OCI-LY1 (cell line): ENCODE results near the gene TMEM255A.

Experiments used
- H2AFZ ChIP-seq: fragments of 200-600 bp; sonication (generic), shearing (Covaris generic); 2 replicates; pipeline ENCODE4 v1.6.0; 2014; ENCODE audit warnings: antibody characterized with exemption, mild to moderate bottlenecking, low read length
- H3F3A ChIP-seq: fragments of 200-600 bp; sonication (generic), shearing (Covaris generic); 2 replicates; pipeline ENCODE4 v1.6.0; 2014; ENCODE audit warnings: mild to moderate bottlenecking, antibody characterized with exemption, low read length, moderate library complexity; ENCODE audit not compliant: insufficient read depth
- H3K27ac ChIP-seq: fragments of 200-600 bp; sonication (generic); 2 replicates; pipeline ENCODE4 v1.5.1; 2014; ENCODE audit warnings: low read length, mixed run types, mild to moderate bottlenecking, low read depth; ENCODE audit not compliant: poor library complexity, severe bottlenecking
- H3K27me3 ChIP-seq: fragments of 200-600 bp; sonication (generic); 2 replicates; pipeline ENCODE4 v1.6.0; 2014; ENCODE audit warnings: antibody characterized with exemption, mild to moderate bottlenecking, low read length, moderate library complexity; ENCODE audit not compliant: insufficient read depth
- H3K36me3 ChIP-seq: fragments of 200-600 bp; sonication (generic); 2 replicates; pipeline ENCODE4 v1.6.1; 2014; ENCODE audit warnings: mild to moderate bottlenecking, antibody characterized with exemption, low read length, moderate library complexity, mixed read lengths; ENCODE audit not compliant: insufficient read depth
- H3K4me1 ChIP-seq: fragments of 200-600 bp; sonication (generic); 2 replicates; pipeline ENCODE4 v1.5.1; 2014; ENCODE audit warnings: mild to moderate bottlenecking, low read length, moderate library complexity; ENCODE audit not compliant: insufficient read depth, severe bottlenecking
- H3K4me2 ChIP-seq: fragments of 200-600 bp; sonication (generic), shearing (Covaris generic); 2 replicates; pipeline ENCODE4 v1.6.1; 2014; ENCODE audit warnings: low read length
- H3K4me3 ChIP-seq: fragments of 200-600 bp; sonication (generic); 2 replicates; pipeline ENCODE4 v1.5.1; 2014; ENCODE audit warnings: low read length, low read depth, mild to moderate bottlenecking, mixed read lengths; ENCODE audit not compliant: poor library complexity, severe bottlenecking
- H3K79me2 ChIP-seq: fragments of 200-600 bp; shearing (Covaris generic); 2 replicates; pipeline ENCODE4 v1.6.1; 2016; ENCODE audit warnings: mixed run types, low read length, mixed read lengths; ENCODE audit not compliant: insufficient read depth
- H3K9ac ChIP-seq: fragments of 200-600 bp; sonication (generic), shearing (Covaris generic); 2 replicates; pipeline ENCODE4 v1.6.1; 2014; ENCODE audit warnings: mild to moderate bottlenecking, low read length, mixed read lengths
- H3K9me2 ChIP-seq: fragments of 200-600 bp; sonication (generic), shearing (Covaris generic); 2 replicates; pipeline ENCODE4 v1.6.1; 2014; ENCODE audit warnings: low read depth, mild to moderate bottlenecking, low read length, mixed read lengths
- H3K9me3 ChIP-seq: fragments of 200-600 bp; shearing (Covaris generic); 2 replicates; pipeline ENCODE4 v1.6.1; 2014; ENCODE audit warnings: low read length, mixed read lengths
- H4K20me1 ChIP-seq: fragments of 200-600 bp; sonication (generic), shearing (Covaris generic); 2 replicates; pipeline ENCODE4 v1.6.0; 2016; ENCODE audit warnings: mild to moderate bottlenecking, low read length; ENCODE audit not compliant: insufficient read depth
- CTCF ChIP-seq: fragments of 200-600 bp; sonication (generic), shearing (Covaris generic); IDR thresholded peaks from 2 replicates; pipeline ENCODE4 v1.5.1; 2017; ENCODE audit warnings: mild to moderate bottlenecking, antibody characterized with exemption, low read length, moderate library complexity, mixed read lengths
- EZH2 ChIP-seq: fragments of 200-600 bp; sonication (generic), shearing (Covaris generic); IDR thresholded peaks from 2 replicates; pipeline ENCODE4 v1.8.0; 2017; ENCODE audit warnings: borderline replicate concordance, mixed run types, mild to moderate bottlenecking, antibody characterized with exemption, low read length, moderate library complexity, mixed read lengths

The TMEM255A gene

GRCh38 chrX:120318411-120318810 is 7.2 kb upstream of the TMEM255A start:
- H3K9me2 ChIP-seq: no peaks in the 10 kb centered on the region
- no peak overlapping the region for H3K4me3 ChIP-seq
- H3K27ac ChIP-seq: no peak overlapping the region
- H2AFZ ChIP-seq: no peak overlapping the region
- no peaks in the 10 kb centered on the region for H3F3A ChIP-seq
- H3K9me3 ChIP-seq: no peaks in the 10 kb centered on the region
- no peaks in the 10 kb centered on the region for H3K36me3 ChIP-seq
- H3K4me2 ChIP-seq: no peak overlapping the region
- no peak overlapping the region for H3K9ac ChIP-seq
- no peaks in the 10 kb centered on the region for H4K20me1 ChIP-seq
- H3K27me3 ChIP-seq: no peaks in the 10 kb centered on the region
- no peaks in the 10 kb centered on the region for H3K79me2 ChIP-seq
- no peaks in the 10 kb centered on the region for H3K4me1 ChIP-seq
- TF ChIP-seq EZH2 (no peak), CTCF (no peak)

DNA sequence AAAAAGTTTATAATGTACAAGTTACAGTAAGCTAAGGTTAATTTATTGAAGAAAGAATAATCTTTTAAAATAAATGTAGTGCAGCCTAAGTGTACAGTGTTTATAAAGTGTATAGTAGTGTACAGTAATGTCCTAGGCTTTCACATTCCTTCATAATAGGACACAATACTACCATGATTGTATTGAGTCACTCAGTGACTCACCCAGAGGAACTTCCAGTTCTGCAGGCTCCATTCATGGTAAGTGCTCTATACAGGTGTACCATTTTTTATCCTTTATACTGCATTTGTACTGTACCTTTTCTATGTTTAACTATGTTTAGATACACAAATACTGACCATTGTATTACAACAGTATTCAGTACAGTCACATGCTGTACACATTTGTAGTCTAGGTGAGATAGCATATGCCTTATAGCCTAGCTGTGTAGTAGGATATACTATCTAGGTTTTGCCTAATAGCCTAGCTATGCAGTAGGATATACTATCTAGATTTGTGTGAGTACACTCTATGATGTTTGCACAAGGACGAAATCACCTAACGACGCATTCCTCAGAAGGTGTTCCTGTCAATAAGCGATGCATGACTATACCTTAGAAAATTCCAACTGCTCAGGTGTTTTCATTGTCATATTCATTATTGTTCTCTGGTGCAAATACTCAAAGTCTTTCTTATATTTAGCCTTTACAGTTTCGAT is 5.5 kb upstream of the TMEM255A start:
- Histone ChIP-seq H3K79me2 (no peaks in the 10 kb centered on the region), H3K27me3 (no peaks in the 10 kb centered on the region), H2AFZ (no peak overlapping the region), H3K9me2 (no peaks in the 10 kb centered on the region), H3F3A (no peaks in the 10 kb centered on the region), H3K4me1 (no peaks in the 10 kb centered on the region), H3K27ac (no peak overlapping the region), H3K4me2 (no peak overlapping the region), H3K9me3 (no peaks in the 10 kb centered on the region), H4K20me1 (no peaks in the 10 kb centered on the region), H3K4me3 (no peak overlapping the region), H3K36me3 (no peaks in the 10 kb centered on the region), H3K9ac (no peak overlapping the region)
- TF ChIP-seq EZH2 (no peak), CTCF (no peak)

GRCh38 chrX:120315776-120316175 is 4.5 kb upstream of the TMEM255A start:
- Histone ChIP-seq H3K27me3 (no peaks in the 10 kb centered on the region), H3K4me1 (no peaks in the 10 kb centered on the region), H3K79me2 (no peaks in the 10 kb centered on the region), H4K20me1 (no peaks in the 10 kb centered on the region), H2AFZ (no peak overlapping the region), H3K9me3 (no peaks in the 10 kb centered on the region), H3K9me2 (no peaks in the 10 kb centered on the region), H3K27ac (no peak overlapping the region), H3K36me3 (no peaks in the 10 kb centered on the region), H3K4me3 (no peak overlapping the region), H3K9ac (no peak overlapping the region), H3K4me2 (no peak overlapping the region), H3F3A (no peaks in the 10 kb centered on the region)
- TF ChIP-seq EZH2: no peak
- TF ChIP-seq CTCF: no peak
